D721Med (cell line): ENCODE results near the gene MAN1C1.
"Not testable (repeated sequence)": the region's sequence is repeated elsewhere in the genome, so short reads cannot be mapped to it uniquely, and the experiment has no call there.

Experiments
- DNase-seq: peaks from one replicate; pipeline ENCODE4 v3.0.0; 2011; ENCODE audit warnings: low spot score; ENCODE audit not compliant: insufficient read length
- FAIRE-seq: peaks from 2 replicates; lab custom pipeline; 2011; peaks lifted over from hg19 to GRCh38; lab: Jason Lieb, UNC
- TF ChIP-seq, protein P1 (sequence below): IDR thresholded peaks from 2 replicates; pipeline ENCODE4 v1.5.1; 2012; ENCODE audit warnings: mild to moderate bottlenecking, control low read depth; ENCODE audit not compliant: insufficient read depth; ENCODE audit errors: missing control alignments

Gene MAN1C1

DNA sequence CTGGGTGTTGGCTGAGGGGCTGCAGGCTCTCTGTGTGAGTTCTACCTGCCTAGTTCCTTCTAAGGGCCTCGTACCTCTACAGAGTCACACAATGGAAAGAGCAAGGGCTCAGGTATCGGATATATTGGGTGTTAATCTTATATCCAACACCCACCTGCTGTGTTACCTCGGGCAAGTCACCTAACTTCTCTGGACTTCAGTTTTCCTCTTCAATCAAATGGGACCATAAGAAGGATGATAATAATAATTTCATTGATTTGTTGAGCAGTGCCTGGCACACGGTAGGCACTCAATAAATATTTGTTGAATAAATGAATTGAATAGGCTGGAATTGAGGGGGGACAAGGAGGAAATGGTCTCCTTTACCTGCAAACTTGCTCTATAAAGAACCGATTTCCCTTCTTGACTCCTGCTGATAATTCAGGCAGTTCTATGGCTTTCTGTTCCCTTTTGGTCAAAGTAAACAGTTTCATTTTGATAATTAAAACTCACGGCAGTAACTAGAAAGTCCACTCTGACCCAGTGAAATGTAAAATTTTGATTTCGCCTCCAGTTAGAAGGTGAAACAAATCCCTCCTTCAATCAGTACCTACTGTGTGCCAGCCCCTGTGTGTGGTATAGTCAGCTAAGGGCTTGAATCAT, 16.5 kb upstream of the MAN1C1 start:
- TF ChIP-seq, protein P1, sequence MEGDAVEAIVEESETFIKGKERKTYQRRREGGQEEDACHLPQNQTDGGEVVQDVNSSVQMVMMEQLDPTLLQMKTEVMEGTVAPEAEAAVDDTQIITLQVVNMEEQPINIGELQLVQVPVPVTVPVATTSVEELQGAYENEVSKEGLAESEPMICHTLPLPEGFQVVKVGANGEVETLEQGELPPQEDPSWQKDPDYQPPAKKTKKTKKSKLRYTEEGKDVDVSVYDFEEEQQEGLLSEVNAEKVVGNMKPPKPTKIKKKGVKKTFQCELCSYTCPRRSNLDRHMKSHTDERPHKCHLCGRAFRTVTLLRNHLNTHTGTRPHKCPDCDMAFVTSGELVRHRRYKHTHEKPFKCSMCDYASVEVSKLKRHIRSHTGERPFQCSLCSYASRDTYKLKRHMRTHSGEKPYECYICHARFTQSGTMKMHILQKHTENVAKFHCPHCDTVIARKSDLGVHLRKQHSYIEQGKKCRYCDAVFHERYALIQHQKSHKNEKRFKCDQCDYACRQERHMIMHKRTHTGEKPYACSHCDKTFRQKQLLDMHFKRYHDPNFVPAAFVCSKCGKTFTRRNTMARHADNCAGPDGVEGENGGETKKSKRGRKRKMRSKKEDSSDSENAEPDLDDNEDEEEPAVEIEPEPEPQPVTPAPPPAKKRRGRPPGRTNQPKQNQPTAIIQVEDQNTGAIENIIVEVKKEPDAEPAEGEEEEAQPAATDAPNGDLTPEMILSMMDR: no peak
- DNase-seq: no peak
- no peak for FAIRE-seq

DNA sequence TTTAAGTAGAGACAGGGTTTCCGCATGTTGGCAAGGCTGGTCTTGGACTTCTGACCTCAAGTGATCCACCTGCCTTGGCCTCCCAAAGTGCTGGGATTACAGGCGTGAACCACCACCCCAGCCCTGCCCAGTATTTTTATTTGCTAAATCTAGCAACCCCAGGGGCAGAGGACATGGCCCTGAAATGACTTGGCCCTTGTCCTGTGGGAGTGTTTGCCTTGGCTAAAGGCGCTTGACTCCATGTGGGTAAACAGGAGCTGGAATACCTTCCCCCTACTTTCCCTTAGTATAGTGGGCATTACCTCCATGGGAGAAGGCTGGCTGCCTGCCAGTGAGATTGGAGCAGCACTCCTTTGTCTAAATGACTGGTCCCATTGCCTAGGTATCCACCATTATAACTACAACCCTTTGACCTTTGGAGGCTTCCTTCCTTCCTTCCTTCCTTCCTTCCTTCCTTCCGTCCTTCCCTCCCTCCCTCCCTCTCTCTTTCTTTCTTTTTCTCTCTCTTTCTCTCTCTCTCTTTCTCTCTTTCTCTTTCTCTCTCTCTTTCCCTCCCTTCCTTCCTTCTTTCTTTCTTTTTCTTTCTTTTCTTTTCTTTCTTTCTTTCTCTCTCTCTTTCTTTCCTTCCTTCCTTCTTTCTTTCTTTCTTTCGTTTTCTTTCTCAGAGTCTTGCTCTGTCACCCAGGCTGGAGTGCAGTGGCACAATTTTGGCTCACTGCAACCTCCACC, 15.5 kb upstream of the MAN1C1 start:
- not testable (repeated sequence) for FAIRE-seq, DNase-seq

DNA sequence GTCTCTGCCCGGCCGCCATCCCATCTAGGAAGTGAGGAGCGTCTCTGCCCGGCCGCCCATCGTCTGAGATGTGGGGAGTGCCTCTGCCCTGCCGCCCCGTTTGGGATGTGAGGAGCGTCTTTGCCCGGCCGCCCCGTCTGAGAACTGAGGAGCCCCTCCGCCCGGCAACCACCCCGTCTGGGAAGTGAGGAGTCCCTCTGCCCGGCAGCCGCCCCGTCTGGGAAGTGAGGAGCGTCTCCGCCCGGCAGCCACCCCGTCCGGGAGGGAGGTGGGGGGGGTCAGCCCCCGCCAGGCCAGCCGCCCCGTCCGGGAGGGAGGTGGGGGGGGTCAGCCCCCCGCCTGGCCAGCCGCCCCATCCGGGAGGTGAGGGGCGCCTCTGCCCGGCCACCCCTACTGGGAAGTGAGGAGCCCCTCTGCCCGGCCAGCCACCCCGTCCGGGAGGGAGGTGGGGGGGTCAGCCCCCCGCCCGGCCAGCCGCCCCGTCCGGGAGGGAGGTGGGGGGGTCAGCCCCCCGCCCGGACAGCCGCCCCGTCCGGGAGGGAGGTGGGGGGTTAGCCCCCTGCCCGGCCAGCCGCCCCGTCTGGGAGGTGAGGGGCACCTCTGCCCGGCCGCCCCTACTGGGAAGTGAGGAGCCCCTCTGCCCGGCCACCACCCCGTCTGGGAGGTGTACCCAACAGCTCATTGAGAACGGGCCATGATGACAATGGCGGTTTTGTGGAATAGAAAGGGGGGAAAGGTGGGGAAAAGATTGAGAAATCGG, 12.6 kb upstream of the MAN1C1 start:
- not testable (repeated sequence) for DNase-seq, FAIRE-seq

DNA sequence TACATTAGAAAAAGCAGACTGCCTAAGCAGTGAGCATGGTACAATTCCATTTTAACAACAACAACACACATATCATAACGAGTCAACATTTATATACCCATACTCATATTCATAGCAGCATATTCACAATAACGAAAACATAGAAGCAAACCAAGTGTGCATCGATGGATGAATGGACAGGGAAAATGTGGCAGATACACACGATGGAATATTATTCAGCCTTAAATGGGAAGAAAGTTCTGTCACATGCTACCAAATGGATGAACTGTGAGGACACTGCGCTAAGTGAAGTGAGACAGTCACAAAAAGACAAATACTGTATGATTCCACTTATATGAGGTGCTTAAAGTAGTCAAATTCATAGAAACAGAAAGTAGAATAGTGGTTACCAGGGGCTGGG, 9.5 kb upstream of the MAN1C1 start:
- DNase-seq (no peak), FAIRE-seq (no peak)
- TF ChIP-seq, protein P1: no peak

DNA sequence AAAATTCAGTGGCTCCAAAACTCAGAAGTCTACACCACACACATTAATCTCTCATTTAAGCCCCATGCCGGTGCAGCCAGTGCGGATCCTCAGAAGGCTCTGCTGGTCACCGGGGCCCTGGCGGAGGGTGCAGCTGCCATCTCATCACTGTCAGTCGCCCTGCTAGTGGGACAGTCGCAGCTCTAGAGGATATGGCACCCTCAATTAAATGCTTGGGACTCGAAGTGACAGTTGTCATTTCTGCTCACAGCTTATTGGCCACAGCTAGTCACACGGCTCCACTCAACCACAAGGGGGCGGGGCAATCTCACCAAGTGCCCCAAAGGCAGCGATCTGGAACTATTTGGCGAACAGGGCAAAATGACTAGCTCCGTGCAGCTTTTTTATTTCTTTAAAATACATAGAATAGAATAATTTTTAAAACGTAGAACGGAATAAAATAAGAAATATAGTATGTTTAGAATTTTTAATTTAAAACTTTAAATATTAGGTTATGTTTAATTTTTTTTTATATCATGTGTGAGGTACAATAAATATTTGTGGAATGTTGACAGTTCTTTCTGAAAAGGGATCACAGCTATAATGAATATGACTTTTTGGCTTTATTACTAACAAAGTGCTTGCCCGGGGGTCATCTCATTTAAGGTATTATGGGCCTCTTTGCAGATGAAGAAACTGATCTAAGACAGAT, 8.0 kb upstream of the MAN1C1 start:
- DNase-seq: peak; percentile 20
- no peak for FAIRE-seq
- TF ChIP-seq, protein P1: peak; percentile 76

DNA sequence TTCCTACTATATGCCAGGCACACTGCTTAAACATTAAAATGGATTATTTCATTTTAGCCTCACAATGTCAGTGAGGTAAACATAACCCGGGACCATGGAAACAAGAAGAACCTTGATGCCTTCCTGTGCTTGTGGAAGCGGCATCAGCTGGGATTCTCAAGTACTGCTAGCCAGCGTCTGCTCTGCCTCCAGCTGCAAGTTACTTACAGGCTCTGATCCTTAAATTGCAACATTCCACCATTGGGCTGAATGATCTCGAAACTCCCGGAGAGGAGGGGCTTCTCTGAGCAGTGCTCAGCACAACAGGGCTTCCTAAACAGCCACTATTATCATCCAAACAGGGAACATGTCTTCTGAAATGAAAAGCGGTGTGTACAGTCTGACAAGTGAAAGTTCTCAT, 6.7 kb upstream of the MAN1C1 start:
- no peak for FAIRE-seq
- TF ChIP-seq, protein P1: no peak

DNA sequence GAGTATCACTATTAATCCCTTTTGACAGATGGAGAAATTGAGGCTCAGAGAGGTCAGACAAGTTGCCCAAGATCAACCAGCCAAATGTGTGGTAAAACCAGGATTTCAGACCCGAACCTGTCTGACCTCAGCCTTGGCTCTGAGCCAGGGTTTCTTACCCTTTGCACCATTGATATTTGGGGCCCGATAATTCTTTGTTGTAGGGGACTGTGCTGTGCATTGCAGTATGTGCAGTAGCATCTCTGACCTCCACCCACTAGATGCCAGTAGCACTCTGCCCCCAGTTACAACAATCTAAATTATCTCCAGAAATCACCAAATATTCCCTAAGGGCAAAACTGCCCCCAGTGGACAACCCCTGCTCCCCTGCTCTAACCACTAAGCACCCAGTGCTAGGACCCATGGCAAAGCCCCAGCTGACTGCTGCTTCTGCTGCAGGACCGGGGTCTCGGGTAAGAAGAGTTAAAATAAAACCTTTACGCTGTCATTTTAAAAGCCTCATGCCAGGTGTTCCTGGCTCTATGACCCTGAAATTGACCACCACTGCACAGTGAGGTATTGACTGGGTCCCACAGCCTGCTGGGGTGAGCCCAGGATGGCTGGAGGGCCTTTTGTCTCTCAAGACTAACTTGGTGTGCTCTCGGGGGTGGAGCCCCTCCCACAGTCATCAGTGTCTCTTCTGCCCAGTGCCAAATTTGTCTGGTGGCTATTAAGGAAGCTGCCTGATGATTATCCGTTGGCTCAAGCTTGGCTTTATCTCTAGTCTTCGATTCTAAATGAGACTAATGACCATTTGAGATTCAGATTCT, 5.6 kb upstream of the MAN1C1 start:
- no peak for FAIRE-seq
- TF ChIP-seq, protein P1: no peak
- DNase-seq: no peak

More for the DNA sequence above, 6.7 kb upstream of the MAN1C1 start:
- no peak for DNase-seq
